SU-DHL-6 (cell line): Measurements from ENCODE around the gene ADCY5.

Experiments
- EZH2phosphoT487 ChIP-seq: fragments of 200-600 bp; sonication (generic), shearing (Covaris generic); conservative IDR thresholded peaks from 2 replicates; pipeline ENCODE4 v1.6.1; 2018; ENCODE audit warnings: mild to moderate bottlenecking, antibody characterized with exemption, low read length, moderate library complexity, mixed read lengths
- TF ChIP-seq, protein P1 (sequence below): fragments of 200-600 bp; sonication (generic); IDR thresholded peaks from one replicate; pipeline ENCODE4 v1.5.1; 2017; ENCODE audit warnings: antibody characterized with exemption, mild to moderate bottlenecking, low read length, moderate library complexity; ENCODE audit not compliant: insufficient read depth, poor library complexity, severe bottlenecking

DNA sequence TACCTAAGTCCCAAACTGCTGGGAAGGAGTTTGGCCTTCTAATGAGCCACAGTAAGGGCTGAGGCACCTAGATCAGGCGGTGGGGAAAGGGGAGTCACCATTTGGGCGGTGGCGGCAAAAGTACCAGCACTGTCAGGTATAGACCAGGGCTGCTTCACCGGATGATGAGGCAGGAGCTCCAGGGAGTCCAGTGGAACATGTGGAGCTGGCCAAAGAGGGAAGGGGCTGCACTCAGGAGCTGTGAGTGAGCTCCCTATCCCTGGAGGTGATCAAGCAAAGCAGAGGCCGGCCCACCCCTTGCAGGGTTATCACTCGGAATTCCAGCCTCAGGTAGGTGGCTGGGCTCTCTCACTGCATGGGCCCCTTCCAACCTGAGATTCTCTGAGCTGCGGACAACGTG, 138.7 kb downstream of the ADCY5 start:
- TF ChIP-seq, protein P1, sequence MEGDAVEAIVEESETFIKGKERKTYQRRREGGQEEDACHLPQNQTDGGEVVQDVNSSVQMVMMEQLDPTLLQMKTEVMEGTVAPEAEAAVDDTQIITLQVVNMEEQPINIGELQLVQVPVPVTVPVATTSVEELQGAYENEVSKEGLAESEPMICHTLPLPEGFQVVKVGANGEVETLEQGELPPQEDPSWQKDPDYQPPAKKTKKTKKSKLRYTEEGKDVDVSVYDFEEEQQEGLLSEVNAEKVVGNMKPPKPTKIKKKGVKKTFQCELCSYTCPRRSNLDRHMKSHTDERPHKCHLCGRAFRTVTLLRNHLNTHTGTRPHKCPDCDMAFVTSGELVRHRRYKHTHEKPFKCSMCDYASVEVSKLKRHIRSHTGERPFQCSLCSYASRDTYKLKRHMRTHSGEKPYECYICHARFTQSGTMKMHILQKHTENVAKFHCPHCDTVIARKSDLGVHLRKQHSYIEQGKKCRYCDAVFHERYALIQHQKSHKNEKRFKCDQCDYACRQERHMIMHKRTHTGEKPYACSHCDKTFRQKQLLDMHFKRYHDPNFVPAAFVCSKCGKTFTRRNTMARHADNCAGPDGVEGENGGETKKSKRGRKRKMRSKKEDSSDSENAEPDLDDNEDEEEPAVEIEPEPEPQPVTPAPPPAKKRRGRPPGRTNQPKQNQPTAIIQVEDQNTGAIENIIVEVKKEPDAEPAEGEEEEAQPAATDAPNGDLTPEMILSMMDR, result no peak
- no peak for TF ChIP-seq EZH2phosphoT487
